ENCODE measurements around the gene ENO1. TPM values are rescaled to one million over a fixed set of nuclear protein-coding genes. Genes with fewer than 3 reads are reported as not detected.
"Not testable (repeated sequence)": the region's sequence is repeated elsewhere in the genome, so short reads cannot be mapped to it uniquely, and the experiment has no call there.

The ENO1 gene
- total and polyA plus RNA-seq, 2 of the 4 experiments (the other 2 are of a cell fraction) = 2,125 to 3,643 TPM

DNA sequence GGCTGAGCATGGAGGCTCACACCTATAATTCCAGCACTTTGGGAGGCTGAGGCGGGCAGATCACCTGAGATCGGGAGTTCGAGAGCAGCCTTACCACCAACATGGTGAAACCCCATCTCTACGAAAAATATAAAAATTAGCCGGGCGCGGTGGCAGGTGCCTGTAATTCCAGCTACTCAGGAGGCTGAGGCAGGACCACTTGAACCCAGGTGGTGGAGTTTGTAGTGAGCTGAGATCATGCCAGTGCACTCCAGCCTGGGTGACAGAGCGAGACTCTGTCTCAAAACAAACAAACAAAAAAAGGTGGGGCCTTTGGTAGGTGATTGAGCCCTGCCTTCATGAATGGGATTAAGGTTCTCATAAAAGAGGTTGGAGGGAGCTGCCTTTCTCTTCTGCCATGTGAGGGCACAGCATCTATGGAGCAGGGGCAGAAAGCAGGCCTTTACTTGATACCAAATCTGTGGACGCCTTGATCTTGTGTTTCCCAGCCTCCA lies 7.6 kb upstream of the ENO1 start:
- BruUV-seq (replicated peaks); H3K56ac ChIP-seq (ENCODE audit: extremely low read depth, insufficient read depth, low read length); H4K91ac ChIP-seq (ENCODE audit: insufficient read depth, low read depth, low read length); H3K27me3 ChIP-seq (ENCODE audit: control insufficient read depth, insufficient read depth, low read length); H3K18ac ChIP-seq (ENCODE audit: low read depth, low read length); H3K9me3 ChIP-seq (ENCODE audit: control insufficient read depth, insufficient read depth, low read length); H4K8ac ChIP-seq (ENCODE audit: low read depth in 2 of 2, low read length in 2 of 2); dilution Hi-C loops (cut with HindIII; ENCODE audit: low sequenced_read_pairs, unreplicated experiment); H3K23ac ChIP-seq (ENCODE audit: low read depth, low read length); H2AFZ ChIP-seq (replicated peaks; ENCODE audit: low read length, poor library complexity); H3K4me3 ChIP-seq (ENCODE audit: insufficient read depth, low read depth, low read length); H3K4ac ChIP-seq (ENCODE audit: low read depth, low read length); H2AK5ac ChIP-seq (ENCODE audit: low read depth, low read length); H3K9me1 ChIP-seq (ENCODE audit: insufficient read depth, low read length); ATAC-seq (ENCODE audit: low read depth); H2BK15ac ChIP-seq (ENCODE audit: low read depth, low read length); H2BK120ac ChIP-seq (ENCODE audit: low read depth, low read length); H3K4me2 ChIP-seq (ENCODE audit: low read depth, low read length); DNase-seq; H3K4me1 ChIP-seq (ENCODE audit: control insufficient read depth, insufficient read depth, low read length); in situ Hi-C loops (cut with MboI; ENCODE audit: low sequenced_read_pairs); H2AK9ac ChIP-seq (replicated peaks; ENCODE audit: low read depth, low read length, poor library complexity); intact Hi-C loops (cut with micrococcal nuclease); H2BK5ac ChIP-seq (ENCODE audit: low read depth, low read length, poor library complexity, severe bottlenecking); POLR2A ChIA-PET (ENCODE audit: unreplicated experiment); H3K9ac ChIP-seq (ENCODE audit: low read depth, low read length); H3K36me3 ChIP-seq (ENCODE audit: control insufficient read depth, insufficient read depth, low read length); H3K27ac ChIP-seq (ENCODE audit: insufficient read depth, low read length); H3K79me1 ChIP-seq (ENCODE audit: low read depth in 1 of 2, low read length in 2 of 2); H2BK20ac ChIP-seq (ENCODE audit: low read depth, low read length); H3K14ac ChIP-seq (replicated peaks; ENCODE audit: low read depth, low read length); H4K5ac ChIP-seq (ENCODE audit: low read depth, low read length); H4K20me1 ChIP-seq (ENCODE audit: insufficient read depth, low read length): not testable (repeated sequence)
- CTCF ChIA-PET = interaction anchor here (0.6 kb wide), 1 partner anchor 18 kb away, joined by 3 read pairs; no protein-coding TSS in a partner anchor
- no CpG with 5 or more reads among the region's 9 CpGs for WGBS, 2 experiments (ENCODE audit: extremely low coverage in 2 of 2, insufficient read length in 1 of 2)

DNA sequence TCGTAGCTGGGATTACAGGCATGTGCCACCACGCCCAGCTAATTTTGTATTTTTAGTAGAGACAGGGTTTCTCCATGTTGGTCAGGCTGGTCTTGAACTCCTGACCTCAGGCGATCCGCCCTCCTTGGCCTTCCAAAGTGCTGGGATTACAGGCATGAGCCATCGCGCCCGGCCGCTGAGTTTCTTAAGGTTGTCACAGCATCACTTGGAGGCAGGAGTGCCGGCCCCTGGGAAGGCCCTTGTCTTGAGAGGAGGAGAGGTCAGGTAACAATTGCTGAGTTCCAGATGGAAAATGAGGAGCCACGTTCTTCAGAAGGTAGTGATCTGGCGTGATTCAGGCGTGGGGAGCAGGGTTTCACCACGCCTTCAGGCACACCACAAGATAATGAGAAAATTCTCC lies 5.6 kb upstream of the ENO1 start:
- H2BK120ac ChIP-seq (ENCODE audit: low read depth, low read length); H3K36me3 ChIP-seq (ENCODE audit: control insufficient read depth, insufficient read depth, low read length); H2AFZ ChIP-seq (replicated peaks; ENCODE audit: low read length, poor library complexity); H2BK5ac ChIP-seq (ENCODE audit: low read depth, low read length, poor library complexity, severe bottlenecking); H2AK5ac ChIP-seq (ENCODE audit: low read depth, low read length); DNase-seq; H2BK20ac ChIP-seq (ENCODE audit: low read depth, low read length); dilution Hi-C loops (cut with HindIII; ENCODE audit: low sequenced_read_pairs, unreplicated experiment); ATAC-seq (ENCODE audit: low read depth); H4K5ac ChIP-seq (ENCODE audit: low read depth, low read length); BruUV-seq (replicated peaks); H2BK15ac ChIP-seq (ENCODE audit: low read depth, low read length); H3K9me1 ChIP-seq (ENCODE audit: insufficient read depth, low read length); H2AK9ac ChIP-seq (replicated peaks; ENCODE audit: low read depth, low read length, poor library complexity); H3K23ac ChIP-seq (ENCODE audit: low read depth, low read length); H3K4ac ChIP-seq (ENCODE audit: low read depth, low read length); in situ Hi-C loops (cut with MboI; ENCODE audit: low sequenced_read_pairs); H3K9ac ChIP-seq (ENCODE audit: low read depth, low read length); H4K20me1 ChIP-seq (ENCODE audit: insufficient read depth, low read length); H4K8ac ChIP-seq (ENCODE audit: low read depth in 2 of 2, low read length in 2 of 2); H3K4me2 ChIP-seq (ENCODE audit: low read depth, low read length); H3K56ac ChIP-seq (ENCODE audit: extremely low read depth, insufficient read depth, low read length); H3K9me3 ChIP-seq (ENCODE audit: control insufficient read depth, insufficient read depth, low read length); POLR2A ChIA-PET (ENCODE audit: unreplicated experiment); H3K4me3 ChIP-seq (ENCODE audit: insufficient read depth, low read depth, low read length); H3K18ac ChIP-seq (ENCODE audit: low read depth, low read length); H3K27ac ChIP-seq (ENCODE audit: insufficient read depth, low read length); H4K91ac ChIP-seq (ENCODE audit: insufficient read depth, low read depth, low read length); H3K27me3 ChIP-seq (ENCODE audit: control insufficient read depth, insufficient read depth, low read length); intact Hi-C loops (cut with micrococcal nuclease); H3K14ac ChIP-seq (replicated peaks; ENCODE audit: low read depth, low read length): not testable (repeated sequence)
- H3K4me1 ChIP-seq (ENCODE audit: control insufficient read depth, insufficient read depth, low read length) = peaks cover 14% of the 10 kb centered on the region
- CTCF ChIA-PET = interaction anchor here (0.5 kb wide), 1 partner anchor 12 kb away, joined by 3 read pairs; no protein-coding TSS in a partner anchor
- peaks cover 0 to 11% of the 10 kb centered on the region in 2 experiments; a peak in 2 of 4 replicates for H3K79me1 ChIP-seq (ENCODE audit: low read depth in 1 of 2, low read length in 2 of 2)
- WGBS, 2 experiments (ENCODE audit: extremely low coverage in 2 of 2, insufficient read length in 1 of 2) = 98% methylated on average over 8 of the region's 13 CpGs; no CpG with 5 or more reads in 1 of the 2 experiments
